Measurements from ENCODE around the gene ABCF1.

The ABCF1 gene

GRCh38 chr6:30542404-30542725 lies 28.9 kb upstream of the ABCF1 start:
- H3K27ac ChIP-seq: no peak overlapping the region
- TF ChIP-seq ZFX (IDR thresholded peaks at IDR 0.05) (no peak), CTCF (conservative IDR thresholded peaks at IDR 0.05) (no peak)

- TF ChIP-seq CTCF (conservative IDR thresholded peaks at IDR 0.05): no peak; the same call in 1 of the 2 replicates
- TF ChIP-seq ZFX (IDR thresholded peaks at IDR 0.05): no peak
Observed at GRCh38 chr6:30542915-30543314, 28.3 kb upstream of the ABCF1 start.

GRCh38 chr6:30543821-30544220 lies 27.4 kb upstream of the ABCF1 start:
- no peak overlapping the region for H3K27ac ChIP-seq
- TF ChIP-seq CTCF (conservative IDR thresholded peaks at IDR 0.05): no peak
- no peak for TF ChIP-seq ZFX (IDR thresholded peaks at IDR 0.05)

More at GRCh38 chr6:30542915-30543314, 28.3 kb upstream of the ABCF1 start:
- H3K27ac ChIP-seq: no peak overlapping the region

- TF ChIP-seq ZFX (IDR thresholded peaks at IDR 0.05): no peak
- peak; percentile 84 for TF ChIP-seq CTCF (conservative IDR thresholded peaks at IDR 0.05)
- no peak overlapping the region for H3K27ac ChIP-seq
Observed at GRCh38 chr6:30544666-30545272, 26.5 kb upstream of the ABCF1 start.

GRCh38 chr6:30547454-30547853 lies 23.8 kb upstream of the ABCF1 start:
- TF ChIP-seq CTCF (conservative IDR thresholded peaks at IDR 0.05): no peak
- TF ChIP-seq ZFX (IDR thresholded peaks at IDR 0.05): no peak

GRCh38 chr6:30548375-30548774 lies 22.9 kb upstream of the ABCF1 start:
- no peak for TF ChIP-seq ZFX (IDR thresholded peaks at IDR 0.05)
- TF ChIP-seq CTCF (conservative IDR thresholded peaks at IDR 0.05): no peak
- no peak overlapping the region for H3K27ac ChIP-seq

More at GRCh38 chr6:30547454-30547853, 23.8 kb upstream of the ABCF1 start:
- no peak overlapping the region for H3K27ac ChIP-seq

- TF ChIP-seq CTCF (conservative IDR thresholded peaks at IDR 0.05) (no peak), ZFX (IDR thresholded peaks at IDR 0.05) (no peak)
- H3K27ac ChIP-seq: no peak overlapping the region
Observed at GRCh38 chr6:30554404-30554803, 16.8 kb upstream of the ABCF1 start.
